Upper lobe of right lung (tissue), 1 donor: ENCODE data around the gene NAPA. TPM values are rescaled to one million over a fixed set of nuclear protein-coding genes. Genes with fewer than 3 reads are reported as not detected.

Experiments
- ATAC-seq: fragments of 200-7000 bp; cut with Tn5 transposase; one replicate; pipeline ENCODE4 v1.9.1; 2020; ENCODE audit warnings: mild to moderate bottlenecking, moderate library complexity
- DNase-seq: peaks from one replicate; pipeline ENCODE4 v3.0.0-alpha.2; 2020
- H3K27ac ChIP-seq: fragments of 200-600 bp; one replicate; pipeline ENCODE4 v1.8.0; 2022
- H3K27me3 ChIP-seq: fragments of 200-600 bp; one replicate; pipeline ENCODE4 v1.8.0; 2022; ENCODE audit warnings: mild to moderate bottlenecking
- H3K36me3 ChIP-seq: fragments of 200-600 bp; one replicate; pipeline ENCODE4 v1.8.0; 2022
- H3K4me1 ChIP-seq: fragments of 200-600 bp; one replicate; pipeline ENCODE4 v1.8.0; 2022
- H3K4me3 ChIP-seq: fragments of 200-600 bp; one replicate; pipeline ENCODE4 v1.8.0; 2022; ENCODE audit warnings: mild to moderate bottlenecking
- H3K9me3 ChIP-seq: fragments of 200-600 bp; one replicate; pipeline ENCODE4 v1.8.0; 2022
- CTCF ChIP-seq: fragments of 200-600 bp; IDR thresholded peaks from one replicate; pipeline ENCODE4 v1.8.0; 2022; ENCODE audit warnings: antibody characterized with exemption
- intact Hi-C: fragments of 100-400 bp; cut with DNase I; formaldehyde crosslinking; loops from one replicate; pipeline ENCODE4 v1.11.0; 2022
- total RNA-seq: library from RNA; stranded (reverse); fragmentation: NEBNext Ultra II Directional; extraction: Animal tissue kit (Norgen Biotek cat#: 25700); gene quantifications from one replicate; pipeline ENCODE4 v1.2.1, GENCODE V29; 2021
- donor health status: DM: no; HTN: yes; CAD: no; lungs with severe emphysema.

The NAPA gene
- total RNA-seq, 1 donor from 2014 or later: 134 TPM

GRCh38 chr19:47549261-47549862 is 34.5 kb upstream of the NAPA start:
- ATAC-seq: peak; percentile 93
- intact Hi-C loops: no loop called here
- peak overlapping the region; percentile 30 for H3K27ac ChIP-seq
- peaks cover 16% of the 10 kb centered on the region for H3K27me3 ChIP-seq
- no peak for TF ChIP-seq CTCF
- no peaks in the 10 kb centered on the region for H3K9me3 ChIP-seq
- peaks cover 4% of the 10 kb centered on the region for H3K4me1 ChIP-seq
- H3K36me3 ChIP-seq: no peaks in the 10 kb centered on the region
- DNase-seq: peak; percentile 78
- H3K4me3 ChIP-seq: no peak overlapping the region

DNA sequence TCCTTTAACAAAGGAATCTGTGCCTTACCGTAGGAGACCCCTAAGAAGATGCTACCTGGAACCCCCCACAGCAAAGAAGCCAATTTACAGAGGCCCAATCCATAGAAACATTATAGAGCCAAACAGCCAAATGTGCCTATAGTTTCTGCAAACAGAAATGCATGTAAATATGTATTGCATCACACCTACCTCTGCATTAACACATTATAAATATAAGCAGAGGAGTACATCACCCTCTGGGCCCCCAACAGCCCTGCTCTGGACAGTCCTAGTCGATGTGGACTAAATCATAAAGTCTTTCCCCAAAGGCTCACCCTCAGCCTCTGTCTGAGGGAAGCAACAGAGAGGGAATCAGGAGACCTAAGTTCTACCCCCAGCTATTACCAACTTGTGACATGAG is 32.3 kb upstream of the NAPA start:
- intact Hi-C loops: no loop called here
- peaks cover 4% of the 10 kb centered on the region for H3K4me1 ChIP-seq
- H3K27me3 ChIP-seq: peaks cover 19% of the 10 kb centered on the region
- H3K9me3 ChIP-seq: no peaks in the 10 kb centered on the region
- TF ChIP-seq CTCF: no peak
- H3K4me3 ChIP-seq: no peak overlapping the region
- DNase-seq: no peak
- ATAC-seq: no peak
- H3K36me3 ChIP-seq: no peaks in the 10 kb centered on the region
- H3K27ac ChIP-seq: no peak overlapping the region

GRCh38 chr19:47545061-47545948 is 30.4 kb upstream of the NAPA start:
- DNase-seq: peak; percentile 61
- TF ChIP-seq CTCF: no peak
- peaks cover 4% of the 10 kb centered on the region for H3K4me1 ChIP-seq
- peaks cover 19% of the 10 kb centered on the region for H3K27me3 ChIP-seq
- H3K4me3 ChIP-seq: peak overlapping the region; percentile 8
- no peaks in the 10 kb centered on the region for H3K36me3 ChIP-seq
- intact Hi-C loops: no loop called here
- H3K9me3 ChIP-seq: no peaks in the 10 kb centered on the region
- no peak overlapping the region for H3K27ac ChIP-seq
- ATAC-seq: peak; percentile 2

GRCh38 chr19:47544476-47544875 is 29.6 kb upstream of the NAPA start:
- intact Hi-C loops: no loop called here
- TF ChIP-seq CTCF: no peak
- Histone ChIP-seq H3K4me1 (peaks cover 4% of the 10 kb centered on the region), H3K4me3 (no peak overlapping the region), H3K27ac (no peak overlapping the region), H3K36me3 (no peaks in the 10 kb centered on the region), H3K27me3 (peaks cover 19% of the 10 kb centered on the region), H3K9me3 (no peaks in the 10 kb centered on the region)
- DNase-seq: peak; percentile 57
- ATAC-seq: no peak

- DNase-seq (no peak), ATAC-seq (no peak)
- Histone ChIP-seq H3K9me3 (no peaks in the 10 kb centered on the region), H3K4me3 (no peak overlapping the region), H3K27ac (no peak overlapping the region), H3K36me3 (no peaks in the 10 kb centered on the region), H3K27me3 (peaks cover 19% of the 10 kb centered on the region), H3K4me1 (peaks cover 4% of the 10 kb centered on the region)
- TF ChIP-seq CTCF: no peak
- intact Hi-C loops: no loop called here
Measured at GRCh38 chr19:47544075-47544474, 29.2 kb upstream of the NAPA start.
